Stimulated activated CD8-positive, alpha-beta memory T cell treated with anti-CD3 and anti-CD28 coated beads, Interleukin-4, amount 100 ng/mL, for 48 hours (primary cell): Measurements from ENCODE around the gene ZNF383.

Experiments
- DNase-seq: peaks from one replicate; pipeline ENCODE4 v3.0.0-alpha.2; 2020

The ZNF383 gene

DNA sequence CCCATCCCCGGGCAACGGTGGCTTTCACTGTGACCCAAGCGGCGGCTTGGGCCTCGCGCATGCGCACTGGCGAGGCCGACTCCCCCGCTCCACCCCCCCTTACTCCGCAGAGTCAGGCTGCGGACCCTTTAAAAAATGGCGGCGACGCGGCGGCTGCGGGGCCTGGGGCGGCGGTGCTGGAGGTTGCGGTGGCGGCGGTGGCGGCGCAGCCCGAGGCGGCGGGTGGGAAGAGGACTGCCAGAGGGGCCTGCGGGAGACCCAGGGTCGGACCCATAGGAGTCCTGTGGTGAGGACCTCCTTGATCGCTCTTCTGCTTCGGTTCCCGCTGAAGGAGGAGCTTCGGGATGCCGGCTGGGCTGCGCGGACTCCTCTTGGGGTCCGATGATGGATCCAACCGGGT lies 76.2 kb downstream of the ZNF383 start:
- peak; percentile 58 for DNase-seq
